HG03575 (cell line): ENCODE measurements around the gene TOP1.

ENCODE experiments used
- ATAC-seq: cut with Tn5 transposase; IDR thresholded peaks from one replicate; pipeline ENCODE4 v1.9.1; 2021; ENCODE audit not compliant: unreplicated experiment, insufficient number of reproducible peaks, low FRiP score; ENCODE audit errors: extremely low read depth

TOP1 gene

GRCh38 chr20:41051009-41051825 is 22.6 kb downstream of the TOP1 start:
- ATAC-seq: no peak

- no peak for ATAC-seq
Measured at GRCh38 chr20:41052742-41053419, 24.3 kb downstream of the TOP1 start.

GRCh38 chr20:41054070-41054846 is 25.6 kb downstream of the TOP1 start:
- ATAC-seq: no peak

- ATAC-seq: no peak
Measured at GRCh38 chr20:41054847-41055230, 26.2 kb downstream of the TOP1 start.

- no peak for ATAC-seq
Measured at GRCh38 chr20:41055679-41056078, 27.1 kb downstream of the TOP1 start.

- ATAC-seq: no peak
Measured at GRCh38 chr20:41057999-41058673, 29.5 kb downstream of the TOP1 start.

GRCh38 chr20:41058674-41059635 is 30.3 kb downstream of the TOP1 start:
- ATAC-seq: no peak

GRCh38 chr20:41061155-41061554 is 32.5 kb downstream of the TOP1 start:
- ATAC-seq: no peak

GRCh38 chr20:41063442-41063841 is 34.8 kb downstream of the TOP1 start:
- no peak for ATAC-seq

- no peak for ATAC-seq
Measured at GRCh38 chr20:41064377-41064776, 35.8 kb downstream of the TOP1 start.

- ATAC-seq: no peak
Measured at GRCh38 chr20:41065716-41066115, 37.1 kb downstream of the TOP1 start.

- ATAC-seq: no peak
Measured at GRCh38 chr20:41068806-41069205, 40.2 kb downstream of the TOP1 start.

- no peak for ATAC-seq
Measured at GRCh38 chr20:41072190-41072863, 43.7 kb downstream of the TOP1 start.

GRCh38 chr20:41072915-41073314 is 44.3 kb downstream of the TOP1 start:
- ATAC-seq: no peak

GRCh38 chr20:41074441-41074840 is 45.8 kb downstream of the TOP1 start:
- ATAC-seq: no peak

GRCh38 chr20:41076776-41077175 is 48.2 kb downstream of the TOP1 start:
- ATAC-seq: no peak

- ATAC-seq: no peak
Measured at GRCh38 chr20:41078329-41078728, 49.7 kb downstream of the TOP1 start.

- no peak for ATAC-seq
Measured at GRCh38 chr20:41079066-41079465, 50.4 kb downstream of the TOP1 start.
